H4 (cell line): ENCODE results near the gene EPN3. TPM values are rescaled to one million over a fixed set of nuclear protein-coding genes. Genes with fewer than 3 reads are reported as not detected.

Source experiments
- DNase-seq: peaks from one replicate; pipeline ENCODE4 v3.0.0-alpha.2; 2015; ENCODE audit warnings: low spot score
- total RNA-seq: library from RNA; depleted of rRNA; stranded (reverse); fragments of >200 nt; shearing (Covaris generic); gene quantifications from 2 replicates; pipeline ENCODE4 v1.2.3, GENCODE V29; 2014; rRNA removed

EPN3 gene
- not detected in 2 replicates for total RNA-seq

DNA sequence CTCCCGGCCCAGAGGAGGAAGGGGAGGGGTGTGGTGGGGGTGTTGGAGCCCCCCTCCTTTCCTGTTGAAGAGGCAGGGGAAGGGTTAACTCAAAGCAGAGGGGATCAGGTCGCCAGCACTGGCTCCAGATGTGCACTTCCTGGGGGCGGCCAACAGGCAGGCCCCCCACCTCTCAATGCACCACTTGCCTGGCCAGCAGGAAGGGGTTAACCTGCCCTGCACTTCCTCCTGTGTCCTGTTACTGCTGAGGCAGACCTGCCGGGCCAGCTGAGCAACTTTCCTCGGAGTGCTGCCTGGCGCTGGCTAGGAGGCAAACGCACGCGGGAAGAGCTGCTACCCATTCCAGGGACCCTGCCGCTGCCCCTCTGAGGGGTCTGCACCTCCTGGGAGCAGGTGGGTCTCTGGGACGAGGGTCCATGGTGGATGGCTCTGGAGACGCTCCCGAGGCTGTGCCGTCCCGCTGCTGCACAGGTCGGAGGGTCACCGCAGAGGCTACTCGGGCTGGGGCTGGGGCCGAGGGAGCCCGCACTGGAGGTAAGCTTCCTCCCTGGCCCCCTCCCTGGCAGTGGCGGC, at the start of gene EPN3:
EPN3 (plus strand) TSS at position 284 of the 573 bp plus-strand sequence. CDS start 3,822 bp downstream, outside the sequence.
- DNase-seq = no peak

DNA sequence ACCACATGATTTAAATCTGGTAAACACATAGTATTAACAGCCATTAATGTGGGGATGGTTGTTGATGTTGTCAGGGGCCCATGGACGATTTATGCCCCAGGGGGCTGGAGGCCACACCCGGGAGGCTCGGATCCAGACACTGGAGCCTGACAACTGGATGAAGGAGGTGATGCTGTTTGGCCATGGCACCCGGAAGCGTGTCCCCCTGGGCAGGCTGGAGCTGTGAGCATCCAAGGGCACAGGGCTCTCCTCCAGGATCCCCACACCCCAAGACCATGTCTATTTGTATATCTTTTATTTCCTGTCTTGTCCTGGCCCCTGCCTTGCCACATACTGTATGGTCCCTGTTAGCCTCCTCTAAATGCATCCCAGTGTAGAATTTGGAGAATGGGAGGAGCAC, 49.3 kb upstream of the EPN3 start:
- DNase-seq = no peak

DNA sequence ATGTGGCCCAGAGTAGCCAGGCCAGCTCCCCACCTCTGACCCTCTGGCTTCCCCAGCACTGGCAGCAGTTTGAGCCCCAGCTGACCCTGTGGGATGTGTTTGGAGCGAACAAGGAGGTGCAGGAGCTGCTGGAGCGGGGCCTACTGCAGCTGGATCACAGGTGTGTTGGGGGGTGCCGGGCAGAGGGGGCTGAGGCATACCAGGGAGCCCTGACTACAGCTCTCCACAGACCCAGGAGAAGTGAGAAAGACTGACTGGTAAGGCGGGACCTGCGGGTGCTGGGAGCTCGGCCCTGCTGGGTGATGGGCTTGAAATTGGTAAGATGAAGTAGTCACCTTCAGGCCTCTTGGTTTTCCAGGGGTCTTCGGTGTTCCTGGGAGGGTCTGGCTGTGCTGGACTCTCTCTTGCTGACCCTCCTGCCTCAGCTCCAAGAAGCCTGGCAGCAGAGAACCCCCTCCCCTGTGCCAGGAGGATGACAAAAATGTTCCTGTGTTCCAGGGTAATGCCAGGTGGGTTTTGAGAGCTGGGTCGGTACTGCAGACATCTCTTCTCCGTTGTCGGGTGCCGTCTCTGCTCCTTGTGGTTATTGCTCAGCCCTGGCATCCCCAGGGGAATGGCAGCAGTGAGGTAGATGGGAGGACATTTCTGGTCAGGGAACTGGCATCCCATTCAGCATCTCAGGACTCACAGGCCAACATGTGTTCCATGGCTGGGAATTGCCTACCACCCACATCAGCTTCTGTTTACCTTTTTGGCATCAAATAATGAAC, 48.0 kb upstream of the EPN3 start:
- no peak for DNase-seq

DNA sequence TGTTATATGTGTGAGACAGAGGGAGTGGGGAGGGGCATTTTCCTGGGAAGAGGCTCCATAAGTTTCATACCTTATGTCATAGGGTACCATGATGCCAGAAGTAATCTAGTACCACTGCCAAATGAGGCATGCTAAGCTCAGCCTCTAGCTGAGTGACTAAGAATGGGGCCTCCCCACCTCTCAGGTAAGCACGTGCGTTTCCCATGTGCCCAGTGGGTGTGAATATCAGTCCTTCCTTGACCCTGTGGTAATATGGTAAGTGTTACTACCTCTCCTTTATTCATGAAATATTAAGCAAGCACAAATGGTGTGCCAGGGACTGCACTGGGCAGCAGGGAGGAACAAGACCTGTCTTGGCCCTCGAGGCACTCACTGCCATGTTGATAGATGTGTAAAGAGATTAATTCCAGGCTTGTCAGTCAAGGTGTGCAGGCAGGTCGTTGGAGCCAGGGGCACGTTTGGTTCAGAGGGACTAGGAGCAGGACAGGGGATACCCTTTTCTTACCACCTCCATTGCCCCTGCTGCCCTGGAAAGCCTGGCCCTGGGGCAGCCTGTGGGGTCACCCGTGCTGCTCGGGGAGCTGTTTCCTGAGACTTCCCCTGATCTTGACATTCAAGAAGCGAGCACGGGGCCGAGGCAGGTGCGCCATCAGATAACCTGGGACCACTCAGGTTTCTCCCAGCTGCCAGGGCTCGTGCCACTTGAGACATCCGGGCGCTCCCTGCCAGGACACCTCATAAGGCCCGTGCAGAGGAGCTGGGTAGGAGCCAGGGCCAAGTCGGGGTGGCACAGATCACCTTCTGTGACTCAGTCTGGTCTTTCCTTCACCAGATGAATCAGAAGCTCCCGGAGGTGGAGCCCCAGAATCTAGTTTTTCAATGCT, 45.1 kb upstream of the EPN3 start:
- DNase-seq = no peak

DNA sequence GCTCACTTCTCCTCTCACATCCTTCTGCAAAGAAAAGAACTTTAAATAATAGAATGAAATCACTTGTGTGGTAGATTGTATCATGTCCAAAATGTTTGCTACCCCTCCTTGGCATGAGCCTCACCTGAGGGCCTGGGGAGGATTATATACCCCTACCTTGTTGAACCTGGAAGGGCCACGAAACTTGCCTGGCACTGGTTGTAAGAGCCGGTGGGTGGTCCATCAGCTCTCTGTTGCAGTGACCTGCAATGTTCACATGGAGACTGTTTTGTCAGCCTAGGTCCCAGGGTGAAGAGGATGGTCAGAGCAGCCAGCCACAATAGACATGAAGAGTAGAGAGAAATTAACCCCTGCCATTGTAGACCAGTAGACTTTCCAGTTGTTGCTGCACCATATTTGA, 43.7 kb upstream of the EPN3 start:
- no peak for DNase-seq

- DNase-seq = no peak
These were observed 41.0 kb upstream of the EPN3 start for GRCh38 chr17:50491505-50491904.

DNA sequence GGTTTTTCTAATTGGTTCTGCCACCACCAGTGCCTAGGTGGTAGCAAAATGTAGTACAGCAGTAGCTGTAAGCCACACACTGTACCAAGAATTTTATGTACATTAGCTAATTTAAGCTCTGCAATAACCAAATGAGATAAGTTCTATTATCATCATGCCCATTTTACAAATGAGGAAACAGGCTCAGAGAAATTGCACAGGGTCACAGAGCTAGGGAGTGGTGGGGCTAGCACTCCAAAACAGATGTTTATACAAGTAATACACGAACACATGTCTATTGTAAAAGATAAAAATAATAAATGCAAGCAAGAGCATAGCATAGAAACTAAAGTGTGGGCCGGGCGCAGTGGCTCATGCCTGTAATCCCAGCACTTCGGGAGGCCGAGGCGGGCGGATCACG, 40.3 kb upstream of the EPN3 start:
- no peak for DNase-seq

GRCh38 chr17:50493744-50494143, 38.8 kb upstream of the EPN3 start:
- no peak for DNase-seq

DNA sequence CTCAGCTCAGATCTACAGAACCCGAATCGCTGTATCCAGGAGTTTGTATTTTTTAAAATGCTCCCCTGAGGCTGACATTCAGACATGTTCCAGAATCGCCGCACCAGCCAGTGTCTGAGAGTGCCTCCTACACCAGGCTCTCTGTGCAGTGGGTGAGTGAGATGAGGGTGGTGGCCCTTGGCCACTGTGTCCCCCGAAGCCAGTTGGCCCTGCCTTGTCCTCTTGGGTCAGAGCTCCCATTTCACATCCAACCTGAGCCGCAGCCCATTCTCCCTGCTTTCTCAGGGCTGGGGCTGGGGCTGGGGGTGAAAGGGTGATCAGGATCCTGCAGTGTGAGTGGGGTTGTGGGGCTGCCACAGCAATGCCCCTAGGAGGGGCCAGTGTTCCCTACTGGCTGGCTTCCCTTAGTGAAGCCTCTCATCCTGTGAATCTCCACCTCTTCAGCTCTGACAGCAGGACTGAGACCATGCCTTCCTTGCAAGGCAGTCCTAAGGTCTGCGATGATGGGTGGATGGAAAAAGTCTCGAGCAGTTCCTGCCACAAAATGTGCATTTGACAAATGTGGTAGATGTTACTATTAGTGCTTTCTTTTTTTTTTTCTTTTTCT, 37.2 kb upstream of the EPN3 start:
- no peak for DNase-seq

DNA sequence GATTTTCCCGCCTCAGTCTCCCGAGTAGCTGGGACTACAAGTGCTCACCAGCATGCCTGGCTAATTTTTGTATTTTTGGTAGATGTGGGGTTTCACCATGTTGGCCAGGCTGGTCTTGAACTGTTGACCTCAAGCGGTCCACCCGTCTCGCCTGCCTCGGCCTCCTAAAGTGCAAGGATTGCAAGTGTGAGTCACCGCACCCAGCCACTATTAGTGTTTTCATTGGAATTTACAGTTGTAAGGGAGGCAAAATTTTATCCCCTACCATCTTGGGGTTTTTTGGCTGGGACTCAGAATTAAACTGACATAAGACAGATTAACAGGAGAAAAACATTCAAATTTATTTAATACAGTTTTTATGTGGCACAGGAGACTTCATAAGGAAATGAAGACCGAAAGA, 36.6 kb upstream of the EPN3 start:
- DNase-seq = no peak

- DNase-seq = no peak
These were observed 34.3 kb upstream of the EPN3 start for GRCh38 chr17:50498021-50498874.

- no peak for DNase-seq
These were observed 33.3 kb upstream of the EPN3 start for GRCh38 chr17:50499270-50499669.

DNA sequence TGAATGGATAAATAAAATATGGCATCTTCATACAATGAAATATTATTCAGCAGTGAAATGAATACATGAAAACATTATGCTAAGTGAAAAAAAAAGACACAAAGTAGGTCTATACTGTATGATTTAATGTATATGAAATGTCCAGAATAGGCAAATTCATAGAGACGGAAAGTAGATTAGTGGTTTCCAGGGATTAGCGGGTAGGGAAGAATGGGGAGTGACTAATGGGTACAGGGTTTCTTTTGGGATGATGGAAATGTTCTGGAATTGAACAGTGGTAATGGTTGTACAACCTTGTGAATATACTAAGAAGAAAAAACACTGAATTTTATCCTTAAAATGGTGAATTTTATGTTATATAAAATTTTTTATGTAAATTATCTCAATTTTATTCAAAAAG, 32.8 kb upstream of the EPN3 start:
- no peak for DNase-seq

DNA sequence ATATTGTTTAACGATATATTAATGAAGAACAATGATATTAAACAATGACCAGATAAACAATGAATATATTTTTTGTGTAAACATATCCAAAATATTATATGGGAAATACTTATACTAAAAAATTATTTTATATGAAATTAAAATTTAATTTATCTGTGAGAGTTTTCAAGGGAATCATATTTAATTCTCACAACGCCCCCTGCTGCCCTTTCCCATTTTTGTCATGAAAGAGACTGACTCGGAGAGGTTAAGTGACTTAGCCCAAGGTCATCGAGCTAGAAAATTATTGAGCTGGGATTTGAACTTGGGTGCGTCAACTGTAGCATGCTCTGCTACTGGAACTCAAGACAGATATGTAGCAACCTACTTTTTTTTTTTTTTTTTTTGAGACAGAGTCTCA, 31.5 kb upstream of the EPN3 start:
- DNase-seq = no peak

GRCh38 chr17:50502301-50502990, 30.1 kb upstream of the EPN3 start:
- DNase-seq = no peak

DNA sequence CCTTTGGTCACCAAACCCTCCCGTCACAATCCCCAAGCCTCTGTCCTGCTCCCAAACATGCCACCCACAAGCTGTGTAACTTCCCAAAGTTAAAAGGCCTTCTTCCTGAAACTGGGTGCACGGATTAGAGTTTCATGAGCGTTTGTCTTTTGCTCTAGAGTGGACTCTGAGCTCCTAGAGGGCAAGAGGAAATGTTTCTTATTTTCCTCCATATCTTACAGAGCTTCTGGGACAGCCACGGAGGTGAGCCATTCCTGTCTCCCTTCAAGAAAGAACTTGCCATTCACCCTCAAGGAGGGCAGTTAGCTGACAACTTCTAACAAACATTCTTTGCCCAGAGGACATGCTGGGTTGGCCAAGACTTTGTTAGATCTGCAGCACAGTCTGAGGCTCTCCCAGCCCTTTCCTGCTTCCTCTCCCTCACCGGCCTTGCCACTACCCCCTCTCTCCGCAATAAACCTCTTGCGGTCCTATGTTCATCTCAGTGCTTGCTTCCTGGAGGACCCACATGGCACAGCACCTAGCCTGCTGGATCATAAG, 26.9 kb upstream of the EPN3 start:
- DNase-seq = no peak

DNA sequence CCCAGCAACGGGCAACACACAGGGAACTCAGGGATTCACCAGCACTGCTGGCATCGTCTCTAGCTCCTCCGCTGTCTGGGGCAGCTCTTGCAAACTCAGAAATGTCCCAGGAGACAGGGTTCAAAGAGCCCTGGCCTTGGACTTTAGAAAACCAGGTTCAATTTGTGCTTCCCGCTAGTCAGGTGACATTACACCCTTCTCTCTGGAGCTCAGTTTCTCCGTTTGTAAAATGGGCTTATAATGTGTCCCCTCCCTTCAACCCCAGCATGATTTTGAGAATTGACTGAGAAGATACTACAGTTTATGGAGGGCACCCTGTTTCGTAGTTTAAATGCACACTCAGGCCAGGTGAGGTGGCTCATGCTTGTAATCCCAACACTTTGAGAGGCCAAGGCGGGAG, 26.2 kb upstream of the EPN3 start:
- no peak for DNase-seq

- no peak for DNase-seq
These were observed 24.5 kb upstream of the EPN3 start, which contains the start of gene MYCBPAP for GRCh38 chr17:50507871-50508572. Gene MYCBPAP (plus strand): TSS chr17:50508439. CDS start chr17:50508675, 236 bp downstream.
